Neural progenitor cell (in vitro differentiated cells): Measurements from ENCODE around the gene HERC3. TPM values are rescaled to one million over a fixed set of nuclear protein-coding genes. Genes with fewer than 3 reads are reported as not detected.

Experiments
- DNase-seq: peaks from one replicate; pipeline ENCODE4 v3.0.0-alpha.2; 2016; ENCODE audit warnings: low spot score
- H2AFZ ChIP-seq: fragments of 200-600 bp; sonication (generic); replicated peaks from 2 replicates; pipeline ENCODE4 v1.6.1; 2016; ENCODE audit warnings: antibody characterized with exemption
- H3F3A ChIP-seq: fragments of 200-600 bp; sonication (generic); 2 replicates; pipeline ENCODE4 v1.6.1; 2016; ENCODE audit warnings: antibody characterized with exemption, low read depth
- H3K27ac ChIP-seq: fragments of 200-600 bp; sonication (generic); 2 replicates; pipeline ENCODE4 v1.5.1; 2016; ENCODE audit warnings: mild to moderate bottlenecking
- H3K27me3 ChIP-seq: fragments of 200-600 bp; sonication (generic); 2 replicates; pipeline ENCODE4 v1.6.1; 2016; ENCODE audit warnings: mild to moderate bottlenecking, moderate library complexity
- H3K36me3 ChIP-seq: fragments of 200-600 bp; sonication (generic); 2 replicates; pipeline ENCODE4 v1.5.1; 2016
- H3K4me1 ChIP-seq: fragments of 200-600 bp; sonication (generic); 2 replicates; pipeline ENCODE4 v1.6.1; 2016; ENCODE audit warnings: mixed run types
- H3K4me2 ChIP-seq: fragments of 200-600 bp; sonication (generic); 2 replicates; pipeline ENCODE4 v1.6.1; 2016
- H3K4me3 ChIP-seq: fragments of 200-600 bp; sonication (generic); 2 replicates; pipeline ENCODE4 v1.5.1; 2016
- H3K79me2 ChIP-seq: fragments of 200-600 bp; sonication (generic); 2 replicates; pipeline ENCODE4 v1.6.1; 2016; ENCODE audit warnings: low read depth
- H3K9ac ChIP-seq: fragments of 200-600 bp; sonication (generic); 2 replicates; pipeline ENCODE4 v1.6.1; 2016
- H3K9me3 ChIP-seq: fragments of 200-600 bp; sonication (generic); 2 replicates; pipeline ENCODE4 v1.5.1; 2016; ENCODE audit warnings: low read depth
- H4K20me1 ChIP-seq: fragments of 200-600 bp; sonication (generic); 2 replicates; pipeline ENCODE4 v1.6.1; 2016; ENCODE audit warnings: low read depth
- H3K27ac Mint-ChIP-seq: 3 replicates; pipeline ENCODE4 v1.8.0; 2021; ENCODE audit warnings: mixed read lengths
- H3K27me3 Mint-ChIP-seq: 2 replicates; pipeline ENCODE4 v1.8.0; 2022; ENCODE audit warnings: low read depth, mild to moderate bottlenecking, inconsistent platforms, moderate library complexity, mixed read lengths; ENCODE audit not compliant: insufficient read depth
- H3K36me3 Mint-ChIP-seq: 3 replicates; pipeline ENCODE4 v1.8.0; 2021; ENCODE audit warnings: mixed read lengths
- H3K4me1 Mint-ChIP-seq: 3 replicates; pipeline ENCODE4 v1.8.0; 2021; ENCODE audit warnings: mixed read lengths
- H3K4me3 Mint-ChIP-seq: 3 replicates; pipeline ENCODE4 v1.8.0; 2021; ENCODE audit warnings: mild to moderate bottlenecking, moderate library complexity, mixed read lengths
- H3K9me3 Mint-ChIP-seq: 3 replicates; pipeline ENCODE4 v1.8.0; 2020; ENCODE audit warnings: mixed read lengths
- EZH2 ChIP-seq: fragments of 200-600 bp; sonication (generic); IDR thresholded peaks from 2 replicates; pipeline ENCODE4 v1.6.1; 2017; ENCODE audit warnings: antibody characterized with exemption, mild to moderate bottlenecking, moderate library complexity
- EZH2phosphoT487 ChIP-seq: fragments of 200-600 bp; sonication (generic); IDR thresholded peaks from 2 replicates; pipeline ENCODE4 v1.6.1; 2017; ENCODE audit warnings: antibody characterized with exemption
- total RNA-seq: library from RNA; depleted of rRNA; stranded (reverse); fragments of >200 nt; gene quantifications from 2 replicates; pipeline ENCODE4 v1.2.3, GENCODE V29; 2015; ENCODE audit warnings: low replicate concordance
- TF ChIP-seq, protein P1 (sequence below): fragments of 200-600 bp; sonication (generic); IDR thresholded peaks from 2 replicates; pipeline ENCODE4 v1.5.1; 2017; ENCODE audit warnings: antibody characterized with exemption, mild to moderate bottlenecking

HERC3 gene
- total RNA-seq, 1 donor from 2014 or later = 4.1 TPM

DNA sequence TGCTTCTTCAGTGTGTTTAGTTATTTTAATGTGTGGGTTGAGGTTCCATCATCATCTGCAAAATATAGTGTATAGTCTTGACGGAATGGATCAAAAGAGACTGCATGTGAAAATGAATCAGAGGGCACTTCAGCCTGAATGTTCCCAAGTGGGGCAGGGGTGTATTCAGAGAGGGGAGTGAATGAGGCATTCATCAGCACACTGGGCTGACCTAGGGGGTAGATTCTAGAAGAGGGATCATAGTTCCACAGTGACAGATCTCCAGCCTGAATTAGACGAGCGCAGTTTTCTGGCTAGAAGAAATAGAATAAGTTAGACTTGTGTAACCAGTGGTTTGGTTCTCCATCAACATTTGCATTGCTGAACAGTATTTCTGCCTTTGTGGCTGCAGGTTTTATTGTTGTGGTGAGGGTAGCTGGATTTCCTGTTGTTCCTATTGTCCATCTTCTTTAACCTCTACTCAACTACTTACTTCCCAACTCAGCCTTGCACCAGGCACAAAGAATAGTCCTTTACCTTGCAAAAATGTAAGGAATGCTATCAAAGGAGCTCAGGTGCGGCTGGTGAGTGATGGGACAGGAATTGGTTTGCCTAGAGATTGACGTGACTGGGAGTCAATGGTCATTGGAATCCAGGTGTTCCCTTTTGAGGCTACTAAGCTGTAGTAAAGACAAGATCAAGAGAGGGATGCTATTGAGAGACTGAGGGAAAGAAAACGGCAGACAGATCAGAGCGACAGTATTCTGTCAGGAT is 54.4 kb downstream of the HERC3 start:
- Histone ChIP-seq H3K4me2 (no peak overlapping the region), H3F3A (no peaks in the 10 kb centered on the region), H3K27me3 (no peaks in the 10 kb centered on the region), H3K9me3 (no peaks in the 10 kb centered on the region), H3K9ac (no peak overlapping the region), H3K79me2 (no peaks in the 10 kb centered on the region), H3K36me3 (no peaks in the 10 kb centered on the region), H3K4me3 (no peak overlapping the region), H3K4me1 (no peaks in the 10 kb centered on the region), H4K20me1 (no peaks in the 10 kb centered on the region), H2AFZ (no peak overlapping the region), H3K27ac (no peak overlapping the region)
- H3K4me1 Mint-ChIP-seq = no peaks in the 10 kb centered on the region
- TF ChIP-seq, protein P1, sequence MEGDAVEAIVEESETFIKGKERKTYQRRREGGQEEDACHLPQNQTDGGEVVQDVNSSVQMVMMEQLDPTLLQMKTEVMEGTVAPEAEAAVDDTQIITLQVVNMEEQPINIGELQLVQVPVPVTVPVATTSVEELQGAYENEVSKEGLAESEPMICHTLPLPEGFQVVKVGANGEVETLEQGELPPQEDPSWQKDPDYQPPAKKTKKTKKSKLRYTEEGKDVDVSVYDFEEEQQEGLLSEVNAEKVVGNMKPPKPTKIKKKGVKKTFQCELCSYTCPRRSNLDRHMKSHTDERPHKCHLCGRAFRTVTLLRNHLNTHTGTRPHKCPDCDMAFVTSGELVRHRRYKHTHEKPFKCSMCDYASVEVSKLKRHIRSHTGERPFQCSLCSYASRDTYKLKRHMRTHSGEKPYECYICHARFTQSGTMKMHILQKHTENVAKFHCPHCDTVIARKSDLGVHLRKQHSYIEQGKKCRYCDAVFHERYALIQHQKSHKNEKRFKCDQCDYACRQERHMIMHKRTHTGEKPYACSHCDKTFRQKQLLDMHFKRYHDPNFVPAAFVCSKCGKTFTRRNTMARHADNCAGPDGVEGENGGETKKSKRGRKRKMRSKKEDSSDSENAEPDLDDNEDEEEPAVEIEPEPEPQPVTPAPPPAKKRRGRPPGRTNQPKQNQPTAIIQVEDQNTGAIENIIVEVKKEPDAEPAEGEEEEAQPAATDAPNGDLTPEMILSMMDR = no peak
- TF ChIP-seq EZH2phosphoT487 (no peak), EZH2 (no peak)
- no peaks in the 10 kb centered on the region for H3K36me3 Mint-ChIP-seq
- DNase-seq = no peak
- no peaks in the 10 kb centered on the region for H3K27me3 Mint-ChIP-seq
- H3K9me3 Mint-ChIP-seq = no peaks in the 10 kb centered on the region
- H3K27ac Mint-ChIP-seq = no peak overlapping the region
- no peak overlapping the region for H3K4me3 Mint-ChIP-seq

DNA sequence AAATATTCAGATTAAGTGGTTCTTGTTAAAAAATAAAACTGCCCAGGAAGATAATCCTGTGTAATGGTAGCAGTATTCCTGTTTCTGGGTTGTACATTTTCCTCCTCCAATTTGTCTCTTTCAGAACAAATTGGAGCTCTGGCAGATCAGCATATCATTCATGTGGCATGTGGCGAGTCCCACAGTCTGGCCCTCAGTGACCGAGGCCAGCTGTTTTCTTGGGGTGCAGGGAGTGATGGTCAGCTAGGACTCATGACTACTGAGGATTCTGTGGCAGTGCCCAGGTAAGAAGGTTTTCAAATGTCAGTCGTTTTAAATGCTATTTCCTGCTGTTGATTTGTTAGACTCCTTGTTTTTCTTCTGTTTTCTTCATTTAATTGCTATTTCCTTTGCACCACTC is 57.4 kb downstream of the HERC3 start:
- H3K27me3 Mint-ChIP-seq = peaks cover 2% of the 10 kb centered on the region
- no peaks in the 10 kb centered on the region for H3K27me3 ChIP-seq
- no peak overlapping the region for H2AFZ ChIP-seq
- H3K4me3 Mint-ChIP-seq = no peak overlapping the region
- H3K36me3 Mint-ChIP-seq = no peaks in the 10 kb centered on the region
- no peaks in the 10 kb centered on the region for H3K79me2 ChIP-seq
- no peaks in the 10 kb centered on the region for H3K4me1 ChIP-seq
- H3K9me3 Mint-ChIP-seq = no peaks in the 10 kb centered on the region
- H3K9ac ChIP-seq = no peak overlapping the region
- no peak overlapping the region for H3K27ac Mint-ChIP-seq
- TF ChIP-seq, protein P1 = no peak
- TF ChIP-seq EZH2phosphoT487 (no peak), EZH2 (no peak)
- H3K36me3 ChIP-seq = no peaks in the 10 kb centered on the region
- no peak overlapping the region for H3K27ac ChIP-seq
- H3K4me3 ChIP-seq = no peak overlapping the region
- no peaks in the 10 kb centered on the region for H4K20me1 ChIP-seq
- H3F3A ChIP-seq = no peaks in the 10 kb centered on the region
- no peaks in the 10 kb centered on the region for H3K9me3 ChIP-seq
- DNase-seq = no peak
- H3K4me1 Mint-ChIP-seq = no peaks in the 10 kb centered on the region
- H3K4me2 ChIP-seq = no peak overlapping the region

DNA sequence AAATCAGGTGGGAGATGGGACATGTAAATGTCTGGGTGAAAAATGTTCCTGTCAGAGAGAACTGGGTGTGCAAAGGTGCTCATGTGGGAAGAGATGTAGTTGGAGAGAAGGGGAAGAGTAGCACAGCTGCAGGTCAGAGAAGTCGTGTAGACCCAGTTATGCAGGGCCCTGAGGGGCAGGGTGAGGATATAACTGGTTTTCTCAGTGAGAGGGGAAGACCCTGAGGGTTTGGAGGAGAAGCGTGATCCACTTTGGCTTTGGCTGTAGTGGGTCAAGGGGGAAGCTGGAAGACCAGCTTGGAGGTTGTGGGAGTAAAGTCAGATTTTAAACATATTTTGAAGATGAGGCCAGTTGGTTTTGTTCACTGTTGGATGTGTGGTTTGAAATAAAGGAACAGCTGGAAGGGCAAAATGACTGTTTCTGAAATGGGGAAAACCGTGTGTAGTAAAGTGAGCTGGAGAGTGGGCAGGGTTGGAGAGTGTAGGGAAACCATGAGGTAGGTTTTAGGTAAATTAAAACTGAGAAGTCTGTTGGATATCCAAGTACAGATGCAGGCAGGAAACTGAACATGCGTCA is 61.2 kb downstream of the HERC3 start:
- Mint-ChIP-seq H3K4me3 (no peak overlapping the region), H3K9me3 (no peaks in the 10 kb centered on the region), H3K27me3 (peaks cover 2% of the 10 kb centered on the region), H3K36me3 (peaks cover 4% of the 10 kb centered on the region), H3K27ac (no peak overlapping the region), H3K4me1 (no peaks in the 10 kb centered on the region)
- Histone ChIP-seq H3K27ac (no peak overlapping the region), H3K4me2 (no peak overlapping the region), H3K9me3 (no peaks in the 10 kb centered on the region), H2AFZ (no peak overlapping the region), H3K4me3 (no peak overlapping the region), H3K9ac (no peak overlapping the region), H3F3A (no peaks in the 10 kb centered on the region), H3K79me2 (no peaks in the 10 kb centered on the region), H4K20me1 (no peaks in the 10 kb centered on the region), H3K27me3 (no peaks in the 10 kb centered on the region), H3K36me3 (no peaks in the 10 kb centered on the region), H3K4me1 (no peaks in the 10 kb centered on the region)
- DNase-seq = no peak
- no peak for TF ChIP-seq EZH2phosphoT487

DNA sequence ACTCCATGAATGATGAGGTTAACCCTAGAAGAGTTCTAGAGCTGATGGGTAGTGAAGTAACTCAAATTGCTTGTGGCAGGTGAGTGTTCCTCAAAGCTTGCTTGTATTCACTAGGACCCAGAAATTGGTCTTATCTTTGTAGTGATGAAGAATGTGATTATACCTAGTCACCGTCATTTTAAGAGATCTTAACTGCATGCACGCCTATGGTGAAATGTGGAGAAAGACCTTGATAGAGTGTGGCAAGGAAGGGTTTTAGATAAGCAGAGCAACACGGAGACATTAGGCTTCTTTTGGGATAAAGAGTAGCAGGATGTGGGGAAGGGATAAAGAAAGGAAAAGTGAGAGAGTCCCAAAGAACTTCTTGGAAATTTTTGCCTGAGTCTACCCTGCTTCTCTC is 62.9 kb downstream of the HERC3 start:
- Histone ChIP-seq H3K4me1 (no peaks in the 10 kb centered on the region), H3K27me3 (no peaks in the 10 kb centered on the region), H3K36me3 (no peaks in the 10 kb centered on the region), H3F3A (no peaks in the 10 kb centered on the region), H2AFZ (no peak overlapping the region), H3K4me2 (no peak overlapping the region), H3K79me2 (no peaks in the 10 kb centered on the region), H3K9me3 (no peaks in the 10 kb centered on the region), H4K20me1 (no peaks in the 10 kb centered on the region), H3K9ac (no peak overlapping the region), H3K4me3 (no peak overlapping the region), H3K27ac (no peak overlapping the region)
- no peaks in the 10 kb centered on the region for H3K9me3 Mint-ChIP-seq
- DNase-seq = no peak
- H3K27ac Mint-ChIP-seq = no peak overlapping the region
- H3K4me3 Mint-ChIP-seq = no peak overlapping the region
- no peaks in the 10 kb centered on the region for H3K4me1 Mint-ChIP-seq
- peaks cover 2% of the 10 kb centered on the region for H3K27me3 Mint-ChIP-seq
- H3K36me3 Mint-ChIP-seq = peaks cover 4% of the 10 kb centered on the region
- TF ChIP-seq EZH2 (no peak), EZH2phosphoT487 (no peak)
- TF ChIP-seq, protein P1 = no peak
